K562 (cell line): ENCODE measurements around the gene NDFIP1. TPM values are rescaled to one million over a fixed set of nuclear protein-coding genes. Genes with fewer than 3 reads are reported as not detected.

ENCODE experiments used
- ATAC-seq: fragments of 200-7000 bp; cut with Tn5 transposase; 3 replicates; pipeline ENCODE4 v1.9.1; 2020; ENCODE audit warnings: moderate library complexity
- BruUV-seq: library from RNA; stranded (reverse); fragments of 400-500 nt; replicated peaks from 2 replicates; lab custom pipeline; 2021; lab: Mats Ljungman, UMichigan
- CTCF ChIA-PET: fragments of 300-600 bp; formaldehyde crosslinking; extraction: SDS; loops from one replicate; lab custom pipeline; 2021; ENCODE audit warnings: low intra/inter-chr PET ratio; lab: Yijun Ruan, JAX
- POLR2A ChIA-PET: fragments of 300-600, 350-650 bp; sonication (Branson Sonifier 250); formaldehyde crosslinking; extraction: SDS; loops from one replicate; lab custom pipeline; 2021; ENCODE audit warnings: antibody characterized with exemption, inconsistent platforms; lab: Yijun Ruan, JAX
- DNase-seq, 4 experiments: peaks; one replicate each; pipeline versions ENCODE4 v3.0.0 to v3.0.0-alpha.2; 2011 to 2018; ENCODE audit warnings: low spot score in 3 of 4, mixed read lengths in 3 of 4; ENCODE audit errors: extremely low read depth in 1 of 4
- FAIRE-seq: peaks from 2 replicates; lab custom pipeline; 2011; peaks lifted over from hg19 to GRCh38; lab: Jason Lieb, UNC
- H2AFZ ChIP-seq: 2 replicates; pipeline ENCODE4 v1.6.0; 2011; ENCODE audit warnings: low read depth, low read length, control low read depth, inconsistent platforms
- H3K27ac ChIP-seq: fragments of 200-600 bp; 3 replicates; pipeline ENCODE4 v1.8.0; 2011; ENCODE audit warnings: low read depth, mild to moderate bottlenecking, control low read depth, inconsistent platforms, low read length, moderate library complexity, mixed read lengths; ENCODE audit errors: extremely low read depth
- H3K27me3 ChIP-seq, 2 experiments: fragments of 300-600 bp in 1 of 2; 2 replicates in 1 of 2; 3 replicates in 1 of 2; pipeline versions ENCODE4 v1.6.0 to v1.8.0; 2011; ENCODE audit warnings: inconsistent platforms in 2 of 2, low read length in 2 of 2, mild to moderate bottlenecking in 1 of 2, mixed read lengths in 1 of 2, moderate library complexity in 1 of 2; ENCODE audit not compliant: control insufficient read depth in 2 of 2, insufficient read depth in 2 of 2
- H3K36me3 ChIP-seq: fragments of 300-600 bp; 3 replicates; pipeline ENCODE4 v1.8.0; 2011; ENCODE audit warnings: mild to moderate bottlenecking, low read length, inconsistent platforms; ENCODE audit not compliant: control insufficient read depth, insufficient read depth
- H3K4me1 ChIP-seq, 2 experiments: fragments of 200-600 bp in 1 of 2; replicated peaks in 1 of 2; 2 replicates in 1 of 2; 3 replicates in 1 of 2; pipeline versions ENCODE4 v1.5.1 to v1.8.0; 2011; ENCODE audit warnings: inconsistent platforms in 2 of 2, low read length in 2 of 2, mild to moderate bottlenecking in 1 of 2, mixed read lengths in 1 of 2, moderate library complexity in 1 of 2; ENCODE audit not compliant: control insufficient read depth in 2 of 2, insufficient read depth in 2 of 2
- H3K4me2 ChIP-seq: 2 replicates; pipeline ENCODE4 v1.6.1; 2011; ENCODE audit warnings: low read length, control low read depth, inconsistent platforms, mixed read lengths; ENCODE audit not compliant: insufficient read depth
- H3K4me3 ChIP-seq: fragments of 200-600 bp; sonication (generic), shearing (Covaris generic); 2 replicates; pipeline ENCODE4 v1.5.1; 2016; ENCODE audit warnings: control low read depth, inconsistent platforms
- H3K79me2 ChIP-seq: fragments of 200-600 bp; 3 replicates; pipeline ENCODE4 v1.8.0; 2011; ENCODE audit warnings: low read length, inconsistent platforms; ENCODE audit not compliant: control insufficient read depth, insufficient read depth
- H3K9ac ChIP-seq, 2 experiments: 2 replicates each; pipeline versions ENCODE4 v1.6.0 to v1.6.1; 2011; ENCODE audit warnings: low read depth in 2 of 2, low read length in 2 of 2, control low read depth in 1 of 2, inconsistent platforms in 1 of 2, mild to moderate bottlenecking in 1 of 2, mixed read lengths in 1 of 2; ENCODE audit not compliant: insufficient read depth in 1 of 2
- H3K9me1 ChIP-seq: one replicate; pipeline ENCODE4 v1.6.0; 2011; ENCODE audit warnings: inconsistent platforms, mild to moderate bottlenecking, low read length, moderate library complexity; ENCODE audit not compliant: control insufficient read depth, insufficient read depth
- H3K9me3 ChIP-seq: replicated peaks from 2 replicates; pipeline ENCODE4 v1.5.1; 2011; ENCODE audit warnings: low read depth, low read length, inconsistent platforms; ENCODE audit not compliant: control insufficient read depth, insufficient read depth
- H4K20me1 ChIP-seq: replicated peaks from 2 replicates; pipeline ENCODE4 v1.6.1; 2011; ENCODE audit warnings: low read length, inconsistent platforms, mixed read lengths; ENCODE audit not compliant: control insufficient read depth, insufficient read depth
- CBX2 ChIP-seq: fragments of 200-600 bp; sonication (generic); IDR thresholded peaks from one replicate; pipeline ENCODE4 v1.6.1; 2012; ENCODE audit warnings: mild to moderate bottlenecking, low read length, inconsistent platforms; ENCODE audit not compliant: insufficient read depth, poor library complexity, severe bottlenecking
- MTA2 ChIP-seq: fragments of 450-650 bp; IDR thresholded peaks from 2 replicates; pipeline ENCODE4 v1.6.1; 2016; ENCODE audit warnings: low read depth
- NFRKB ChIP-seq: fragments of 450-650 bp; IDR thresholded peaks from 2 replicates; pipeline ENCODE4 v1.6.1; 2016; ENCODE audit warnings: low read depth
- RBBP5 ChIP-seq: fragments of 200-600 bp; sonication (generic); IDR thresholded peaks from 2 replicates; pipeline ENCODE4 v1.6.1; 2012; ENCODE audit warnings: borderline replicate concordance, mild to moderate bottlenecking, low read length, control low read depth, inconsistent platforms; ENCODE audit not compliant: insufficient read depth, poor library complexity, severe bottlenecking
- SLC30A9 ChIP-seq: fragments of 250-450 bp; sonication (Bioruptor Pico); IDR thresholded peaks from 2 replicates; pipeline ENCODE4 v1.8.0; 2022; ENCODE audit warnings: mild to moderate bottlenecking, moderate library complexity
- SMARCA5 ChIP-seq: fragments of 450-650 bp; IDR thresholded peaks from 2 replicates; pipeline ENCODE4 v1.6.1; 2016
- SMARCE1 ChIP-seq: fragments of 450-650 bp; IDR thresholded peaks from 2 replicates; pipeline ENCODE4 v1.7.1; 2016; ENCODE audit warnings: mild to moderate bottlenecking
- SNIP1 ChIP-seq: fragments of 450-650 bp; IDR thresholded peaks from 2 replicates; pipeline ENCODE4 v1.7.1; 2017; ENCODE audit warnings: low read depth, mild to moderate bottlenecking
- STAT5A ChIP-seq: IDR thresholded peaks from 2 replicates; pipeline ENCODE4 v1.6.1; 2012; ENCODE audit warnings: low read length, inconsistent platforms, borderline replicate concordance
- TCF3 ChIP-seq: sonication (generic); formaldehyde crosslinking; IDR thresholded peaks from 2 replicates; pipeline ENCODE4 v1.4.0; 2020; ENCODE audit warnings: mild to moderate bottlenecking, missing genetic modification reagents
- XRCC3 ChIP-seq: fragments of 450-650 bp; IDR thresholded peaks from 2 replicates; pipeline ENCODE4 v1.6.1; 2017; ENCODE audit warnings: mild to moderate bottlenecking, moderate library complexity
- ZC3H4 ChIP-seq: sonication (generic); formaldehyde crosslinking; IDR thresholded peaks from 2 replicates; pipeline ENCODE4 v1.9.0; 2021; ENCODE audit warnings: missing genetic modification reagents, borderline replicate concordance
- ZNF695 ChIP-seq: fragments of 450-650 bp; formaldehyde crosslinking; IDR thresholded peaks from 2 replicates; pipeline ENCODE4 v1.4.0; 2020; ENCODE audit warnings: mild to moderate bottlenecking, moderate library complexity
- ZNF75A ChIP-seq: fragments of 450-650 bp; formaldehyde crosslinking; IDR thresholded peaks from 2 replicates; pipeline ENCODE4 v1.4.0; 2020; ENCODE audit warnings: mild to moderate bottlenecking
- WGBS: fragments of 100-300 bp; shearing (Covaris generic); methylation state at CpG from one replicate; pipeline ENCODE4 v1.1.6; 2016; ENCODE audit warnings: low coverage, mixed read lengths; ENCODE audit not compliant: insufficient coverage; ENCODE audit errors: missing lambda C conversion rate; 5-methylcytosine and 5-hydroxymethylcytosine counted together
- in situ Hi-C: fragments of 300-500 bp; cut with MboI; formaldehyde crosslinking; loops from 4 replicates; pipeline ENCODE4 v1.15.0; 2018; ENCODE audit warnings: inconsistent platforms, mixed read lengths
- intact Hi-C: fragments of 100-400 bp; cut with micrococcal nuclease; formaldehyde crosslinking; loops from 2 replicates; pipeline ENCODE4 v1.14.2; 2022
- polyA plus RNA-seq, 8 experiments: library from polyadenylated mRNA; depleted of rRNA in 4 of 8; stranded (reverse) in 5 of 8; unstranded in 3 of 8; fragments of >200 nt; fragmentation: Nextera tagmentation in 2 of 8; fragmentation: Illumina TruSeq in 1 of 8; extraction: Ambion mirVana in 2 of 8; extraction: Trizol in 1 of 8; gene quantifications; 2 replicates each; pipeline versions ENCODE4 v1.2.1 to v1.2.3, GENCODE V29; 2011 to 2014; ENCODE audit warnings: inconsistent platforms in 1 of 8, missing spikeins in 1 of 8
- total RNA-seq, 7 experiments: library from RNA; depleted of rRNA in 6 of 7; stranded (reverse); fragments of >200 nt in 6 of 7; fragmentation: Illumina TruSeq in 2 of 7; extraction: Trizol in 2 of 7; gene quantifications; 2 replicates each; pipeline versions ENCODE4 v1.2.1 to v1.2.3, GENCODE V29; 2011 to 2021; ENCODE audit warnings: low replicate concordance in 1 of 7
- TF ChIP-seq, protein P1 (sequence below): sonication (generic); formaldehyde crosslinking; IDR thresholded peaks from 2 replicates; pipeline ENCODE4 v1.9.0; 2022; ENCODE audit warnings: mild to moderate bottlenecking, missing genetic modification reagents
- TF ChIP-seq, protein P2 (sequence below): fragments of 250-450 bp; sonication (Bioruptor Pico); IDR thresholded peaks from 2 replicates; pipeline ENCODE4 v1.5.0; 2021; ENCODE audit warnings: mild to moderate bottlenecking, moderate library complexity
- TF ChIP-seq, protein P3 (sequence below), 2 experiments: fragments of 450-650 bp in 1 of 2; sonication (generic) in 1 of 2; formaldehyde crosslinking; conservative IDR thresholded peaks; 2 replicates each; pipeline versions ENCODE4 v1.4.0 to v1.8.1; 2020 to 2022; ENCODE audit warnings: mild to moderate bottlenecking in 1 of 2, missing genetic modification reagents in 1 of 2
- TF ChIP-seq, protein P4 (sequence below): fragments of 450-650 bp; formaldehyde crosslinking; IDR thresholded peaks from 2 replicates; pipeline ENCODE4 v1.4.0; 2020; ENCODE audit warnings: mild to moderate bottlenecking, mixed read lengths

Gene NDFIP1
- total and polyA plus RNA-seq, 9 of the 15 experiments (the other 6 are each of a cell fraction or from before 2014, with no cell fraction given), result 5.3 to 37.5 (median 31.9) TPM

DNA sequence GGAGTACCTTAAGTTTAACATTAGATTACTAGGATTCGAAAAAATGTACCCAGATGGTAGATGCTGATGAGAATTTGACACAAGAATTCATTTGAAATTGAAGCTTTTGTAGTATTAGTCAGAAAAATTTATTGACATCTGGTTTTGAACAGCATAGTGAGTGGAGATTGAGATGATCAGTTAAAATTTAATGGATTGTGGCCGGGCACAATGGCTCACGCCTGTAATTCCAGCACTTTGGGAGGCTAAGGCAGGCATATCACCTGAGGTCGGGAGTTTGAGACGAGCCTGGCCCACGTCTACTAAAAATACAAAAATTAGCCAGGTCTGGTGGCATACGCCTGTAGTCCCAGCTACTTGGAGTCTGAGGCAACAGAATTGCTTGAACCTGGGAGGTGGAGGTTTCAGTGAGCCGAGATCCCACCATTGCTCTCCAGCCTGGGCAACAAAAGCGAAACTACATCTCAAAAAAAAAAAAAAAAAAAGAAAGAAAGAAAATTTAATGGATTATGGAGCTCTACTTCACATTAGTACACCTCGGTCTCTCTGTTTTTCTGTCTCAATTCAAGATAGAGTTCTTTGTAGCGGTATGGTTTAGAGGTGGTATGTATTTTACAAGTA is 21.0 kb downstream of the NDFIP1 start:
- Histone ChIP-seq H2AFZ (no peak overlapping the region), H3K27ac (no peak overlapping the region), H3K4me2 (no peak overlapping the region), H3K4me3 (no peak overlapping the region), H3K9me1 (no peaks in the 10 kb centered on the region), H4K20me1 (no peaks in the 10 kb centered on the region), H3K27me3 (no peaks in the 10 kb centered on the region), H3K36me3 (peaks cover 25% of the 10 kb centered on the region; the same call in 2 of the 3 replicates), H3K79me2 (peaks cover 54% of the 10 kb centered on the region), H3K4me1 (peaks cover 0 to 11% of the 10 kb centered on the region in 2 experiments; a peak in 3 of 5 replicates), H3K9ac (no peak overlapping the region), H3K9me3 (no peaks in the 10 kb centered on the region)
- no peak for FAIRE-seq
- intact Hi-C loops, result no loop called here
- ATAC-seq, result no peak
- CTCF ChIA-PET, result no interaction called here
- in situ Hi-C loops, result loop anchor here (10.0 to 25.0 kb wide), 2 partner anchors 425 to 917 kb away; partner anchors contain the start of genes PCDHB12, PCDHB13 and PCDHB14
- no peak for DNase-seq
- 70% methylated on average over 11 of the region's 11 CpGs for WGBS
- POLR2A ChIA-PET, result interaction anchor here (0.9 to 1.5 kb wide), 2 partner anchors 9 to 12 kb away, joined by 3 to 4 read pairs; no protein-coding TSS in a partner anchor
- BruUV-seq, result no TSS peak
- TF ChIP-seq, protein P1, sequence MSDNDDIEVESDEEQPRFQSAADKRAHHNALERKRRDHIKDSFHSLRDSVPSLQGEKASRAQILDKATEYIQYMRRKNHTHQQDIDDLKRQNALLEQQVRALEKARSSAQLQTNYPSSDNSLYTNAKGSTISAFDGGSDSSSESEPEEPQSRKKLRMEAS (CRISPR knock-in tag), result no peak
- TF ChIP-seq, protein P2, sequence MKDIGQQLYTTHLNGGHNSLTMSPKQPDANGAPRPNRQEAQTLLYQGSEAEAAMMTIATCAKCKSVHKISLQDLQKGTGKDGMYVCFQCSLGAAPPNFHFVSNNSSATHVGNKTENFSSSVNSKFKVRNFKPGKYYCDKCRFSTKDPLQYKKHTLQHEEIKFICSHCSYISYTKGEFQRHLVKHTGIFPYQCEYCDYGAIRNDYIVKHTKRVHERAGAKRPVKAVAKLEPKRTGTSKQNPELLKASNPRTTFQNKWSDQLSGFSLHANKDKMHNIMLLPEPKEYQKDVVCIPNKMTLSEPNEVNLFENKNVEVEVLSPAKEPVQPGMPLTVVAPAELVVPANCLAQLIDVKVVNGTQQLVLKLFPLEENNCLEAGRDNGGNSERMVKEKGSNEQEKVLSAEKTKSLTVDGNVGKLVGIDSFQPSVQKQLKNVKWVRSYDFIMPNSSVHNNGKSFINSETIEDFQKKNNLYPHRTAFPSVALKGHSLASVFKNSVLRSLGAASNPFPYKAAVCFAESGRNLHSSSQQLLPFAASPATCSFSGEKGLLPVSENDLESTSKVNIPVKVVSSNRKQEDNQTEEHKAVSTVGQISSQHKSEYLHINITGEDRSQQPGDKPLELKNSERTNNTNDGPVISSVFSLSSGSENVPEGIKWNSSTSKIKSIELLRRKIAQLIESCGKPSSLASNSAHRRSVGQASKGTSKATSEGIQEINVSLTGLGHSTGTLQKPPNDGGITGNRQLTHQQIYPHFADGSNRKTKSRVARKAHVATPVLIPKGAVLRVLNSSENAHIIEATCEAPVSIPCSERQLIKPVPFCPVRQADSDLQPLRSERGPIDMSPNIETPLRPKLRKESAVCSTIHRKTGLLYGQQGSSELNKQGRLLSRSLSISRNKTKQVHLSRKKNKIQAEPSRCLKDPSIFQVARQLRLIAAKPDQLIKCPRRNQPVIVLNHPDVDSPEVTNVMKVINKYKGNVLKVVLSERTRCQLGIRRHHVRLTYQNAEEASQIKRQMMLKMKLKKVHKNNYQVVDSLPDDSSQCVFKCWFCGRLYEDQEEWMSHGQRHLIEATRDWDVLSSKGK (CRISPR knock-in tag), result no peak
- TF ChIP-seq RBBP5 (no peak), NFRKB (no peak), STAT5A (no peak), CBX2 (no peak), ZNF75A (no peak), SLC30A9 (no peak), TCF3 (CRISPR knock-in tag) (no peak), MTA2 (no peak), SNIP1 (no peak), XRCC3 (no peak), SMARCA5 (no peak), ZNF695 (CRISPR knock-in tag) (no peak), SMARCE1 (no peak), ZC3H4 (CRISPR knock-in tag) (no peak)
- TF ChIP-seq, protein P3, sequence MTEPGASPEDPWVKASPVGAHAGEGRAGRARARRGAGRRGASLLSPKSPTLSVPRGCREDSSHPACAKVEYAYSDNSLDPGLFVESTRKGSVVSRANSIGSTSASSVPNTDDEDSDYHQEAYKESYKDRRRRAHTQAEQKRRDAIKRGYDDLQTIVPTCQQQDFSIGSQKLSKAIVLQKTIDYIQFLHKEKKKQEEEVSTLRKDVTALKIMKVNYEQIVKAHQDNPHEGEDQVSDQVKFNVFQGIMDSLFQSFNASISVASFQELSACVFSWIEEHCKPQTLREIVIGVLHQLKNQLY (CRISPR knock-in tag; conservative IDR thresholded peaks at IDR 0.05), result no peak
- TF ChIP-seq, protein P4, sequence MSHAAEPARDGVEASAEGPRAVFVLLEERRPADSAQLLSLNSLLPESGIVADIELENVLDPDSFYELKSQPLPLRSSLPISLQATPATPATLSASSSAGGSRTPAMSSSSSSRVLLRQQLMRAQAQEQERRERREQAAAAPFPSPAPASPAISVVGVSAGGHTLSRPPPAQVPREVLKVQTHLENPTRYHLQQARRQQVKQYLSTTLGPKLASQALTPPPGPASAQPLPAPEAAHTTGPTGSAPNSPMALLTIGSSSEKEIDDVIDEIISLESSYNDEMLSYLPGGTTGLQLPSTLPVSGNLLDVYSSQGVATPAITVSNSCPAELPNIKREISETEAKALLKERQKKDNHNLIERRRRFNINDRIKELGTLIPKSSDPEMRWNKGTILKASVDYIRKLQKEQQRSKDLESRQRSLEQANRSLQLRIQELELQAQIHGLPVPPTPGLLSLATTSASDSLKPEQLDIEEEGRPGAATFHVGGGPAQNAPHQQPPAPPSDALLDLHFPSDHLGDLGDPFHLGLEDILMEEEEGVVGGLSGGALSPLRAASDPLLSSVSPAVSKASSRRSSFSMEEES (CRISPR knock-in tag), result no peak
